WTC11 (cell line): ENCODE data around the gene CX3CL1. TPM values are rescaled to one million over a fixed set of nuclear protein-coding genes. Genes with fewer than 3 reads are reported as not detected.

ENCODE experiments used
- ATAC-seq: fragments of 200-7000 bp; cut with Tn5 transposase; 2 replicates; pipeline ENCODE4 v1.10.0; 2021; ENCODE audit warnings: mild to moderate bottlenecking, moderate library complexity
- CTCF ChIA-PET: fragments of 300-600 bp; sonication (Branson Sonifier 250); formaldehyde crosslinking; loops from one replicate; lab custom pipeline; 2021; ENCODE audit warnings: antibody characterized with exemption; lab: Charles Lee
- POLR2A ChIA-PET: fragments of 350-600 bp; sonication (Branson Sonifier 250); formaldehyde crosslinking; loops from one replicate; lab custom pipeline; 2021; ENCODE audit warnings: antibody characterized with exemption; lab: Charles Lee
- DNase-seq: peaks from one replicate; pipeline ENCODE4 v3.0.0; 2021; ENCODE audit warnings: low spot score
- H3K27ac Mint-ChIP-seq: 2 replicates; pipeline ENCODE4 v1.8.0; 2021; ENCODE audit warnings: mixed read lengths
- H3K27me3 Mint-ChIP-seq: 2 replicates; pipeline ENCODE4 v1.8.0; 2021; ENCODE audit warnings: low read depth, mild to moderate bottlenecking, moderate library complexity, mixed read lengths
- H3K36me3 Mint-ChIP-seq: 2 replicates; pipeline ENCODE4 v1.8.0; 2021; ENCODE audit warnings: mixed read lengths
- H3K4me1 Mint-ChIP-seq: 2 replicates; pipeline ENCODE4 v1.8.0; 2022; ENCODE audit warnings: mixed read lengths
- H3K4me3 Mint-ChIP-seq: 2 replicates; pipeline ENCODE4 v1.8.0; 2021; ENCODE audit warnings: mild to moderate bottlenecking, moderate library complexity, mixed read lengths
- H3K9me3 Mint-ChIP-seq: 2 replicates; pipeline ENCODE4 v1.8.0; 2021; ENCODE audit warnings: mixed read lengths
- FOXJ3 ChIP-seq: sonication (generic); formaldehyde crosslinking; IDR thresholded peaks from 2 replicates; pipeline ENCODE4 v1.9.0; 2021; ENCODE audit warnings: missing genetic modification reagents, mild to moderate bottlenecking, borderline replicate concordance
- RELA ChIP-seq: sonication (generic); formaldehyde crosslinking; IDR thresholded peaks from 2 replicates; pipeline ENCODE4 v1.8.1; 2022; ENCODE audit warnings: missing genetic modification reagents, mild to moderate bottlenecking, borderline replicate concordance
- SP1 ChIP-seq: sonication (generic); formaldehyde crosslinking; conservative IDR thresholded peaks from 2 replicates; pipeline ENCODE4 v1.8.1; 2022; ENCODE audit warnings: missing genetic modification reagents
- ZNF317 ChIP-seq: sonication (generic); formaldehyde crosslinking; IDR thresholded peaks from 2 replicates; pipeline ENCODE4 v1.8.1; 2023; ENCODE audit warnings: low read depth, mild to moderate bottlenecking, moderate library complexity, missing genetic modification reagents, borderline replicate concordance
- ZNF416 ChIP-seq: fragments of 250-450 bp; sonication (Bioruptor Pico); IDR thresholded peaks from 2 replicates; pipeline ENCODE4 v1.9.0; 2021; ENCODE audit warnings: mild to moderate bottlenecking, inconsistent platforms
- total RNA-seq: library from RNA; stranded (reverse); gene quantifications from 3 replicates; pipeline ENCODE4 v1.2.3, GENCODE V29; 2021
- TF ChIP-seq, protein P1 (sequence below): sonication (generic); formaldehyde crosslinking; IDR thresholded peaks from 2 replicates; pipeline ENCODE4 v1.8.1; 2023; ENCODE audit warnings: mild to moderate bottlenecking, missing genetic modification reagents, borderline replicate concordance
- TF ChIP-seq, protein P2 (sequence below): sonication (generic); formaldehyde crosslinking; IDR thresholded peaks from 2 replicates; pipeline ENCODE4 v1.8.0; 2022; ENCODE audit warnings: mild to moderate bottlenecking, missing genetic modification reagents
- TF ChIP-seq, protein P3 (sequence below): sonication (generic); formaldehyde crosslinking; IDR thresholded peaks from 2 replicates; pipeline ENCODE4 v1.8.1; 2023; ENCODE audit warnings: mild to moderate bottlenecking, missing genetic modification reagents, moderate library complexity
- TF ChIP-seq, protein P4 (sequence below): sonication (generic); formaldehyde crosslinking; IDR thresholded peaks from 2 replicates; pipeline ENCODE4 v1.8.0; 2022; ENCODE audit warnings: missing genetic modification reagents
- TF ChIP-seq, protein P5 (sequence below): sonication (generic); formaldehyde crosslinking; IDR thresholded peaks from 2 replicates; pipeline ENCODE4 v1.8.0; 2023; ENCODE audit warnings: missing genetic modification reagents
- TF ChIP-seq, protein P6 (sequence below): fragments of 250-450 bp; sonication (Bioruptor Pico); IDR thresholded peaks from 2 replicates; pipeline ENCODE4 v1.9.0; 2021; ENCODE audit warnings: moderate library complexity, mild to moderate bottlenecking, inconsistent platforms, borderline replicate concordance
- TF ChIP-seq, protein P7 (sequence below): fragments of 250-450 bp; sonication (Bioruptor Pico); IDR thresholded peaks from 2 replicates; pipeline ENCODE4 v1.9.0; 2021; ENCODE audit warnings: mild to moderate bottlenecking
- TF ChIP-seq, protein P8 (sequence below): fragments of 250-450 bp; sonication (Bioruptor Pico); conservative IDR thresholded peaks from 2 replicates; pipeline ENCODE4 v1.9.0; 2021; ENCODE audit warnings: mild to moderate bottlenecking
- TF ChIP-seq, protein P9 (sequence below): sonication (generic); formaldehyde crosslinking; IDR thresholded peaks from 2 replicates; pipeline ENCODE4 v1.8.1; 2023; ENCODE audit warnings: mild to moderate bottlenecking, moderate library complexity, missing genetic modification reagents

The CX3CL1 gene
- total RNA-seq, 1 experiment from 2014 or later, result 1.2 TPM

DNA sequence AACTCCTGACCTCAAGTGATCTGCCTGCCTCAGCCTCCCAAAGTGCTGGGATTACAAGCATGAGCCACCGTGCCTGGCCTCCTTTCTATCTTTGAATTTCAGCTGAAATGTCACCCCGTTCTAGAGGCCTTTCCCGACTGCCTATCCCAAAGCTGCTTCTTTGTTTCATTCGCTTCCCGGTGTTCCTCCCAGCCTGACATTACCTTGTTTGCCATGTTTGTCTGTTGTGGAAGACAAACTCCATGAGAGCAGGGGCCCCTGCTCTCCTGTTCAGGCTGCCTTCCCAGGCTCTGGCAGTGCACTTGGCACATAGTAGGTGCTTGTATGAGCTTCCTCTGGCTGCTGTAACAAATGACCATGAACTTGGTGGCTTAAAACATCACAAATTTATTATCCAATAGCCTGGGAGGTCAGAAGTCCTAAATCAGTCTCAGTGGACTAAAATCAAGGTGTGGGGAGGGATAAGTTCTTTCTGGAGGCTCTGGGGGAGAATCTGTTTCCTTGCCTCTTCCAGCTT is 16.3 kb upstream of the CX3CL1 start (continued):
- TF ChIP-seq, protein P1, sequence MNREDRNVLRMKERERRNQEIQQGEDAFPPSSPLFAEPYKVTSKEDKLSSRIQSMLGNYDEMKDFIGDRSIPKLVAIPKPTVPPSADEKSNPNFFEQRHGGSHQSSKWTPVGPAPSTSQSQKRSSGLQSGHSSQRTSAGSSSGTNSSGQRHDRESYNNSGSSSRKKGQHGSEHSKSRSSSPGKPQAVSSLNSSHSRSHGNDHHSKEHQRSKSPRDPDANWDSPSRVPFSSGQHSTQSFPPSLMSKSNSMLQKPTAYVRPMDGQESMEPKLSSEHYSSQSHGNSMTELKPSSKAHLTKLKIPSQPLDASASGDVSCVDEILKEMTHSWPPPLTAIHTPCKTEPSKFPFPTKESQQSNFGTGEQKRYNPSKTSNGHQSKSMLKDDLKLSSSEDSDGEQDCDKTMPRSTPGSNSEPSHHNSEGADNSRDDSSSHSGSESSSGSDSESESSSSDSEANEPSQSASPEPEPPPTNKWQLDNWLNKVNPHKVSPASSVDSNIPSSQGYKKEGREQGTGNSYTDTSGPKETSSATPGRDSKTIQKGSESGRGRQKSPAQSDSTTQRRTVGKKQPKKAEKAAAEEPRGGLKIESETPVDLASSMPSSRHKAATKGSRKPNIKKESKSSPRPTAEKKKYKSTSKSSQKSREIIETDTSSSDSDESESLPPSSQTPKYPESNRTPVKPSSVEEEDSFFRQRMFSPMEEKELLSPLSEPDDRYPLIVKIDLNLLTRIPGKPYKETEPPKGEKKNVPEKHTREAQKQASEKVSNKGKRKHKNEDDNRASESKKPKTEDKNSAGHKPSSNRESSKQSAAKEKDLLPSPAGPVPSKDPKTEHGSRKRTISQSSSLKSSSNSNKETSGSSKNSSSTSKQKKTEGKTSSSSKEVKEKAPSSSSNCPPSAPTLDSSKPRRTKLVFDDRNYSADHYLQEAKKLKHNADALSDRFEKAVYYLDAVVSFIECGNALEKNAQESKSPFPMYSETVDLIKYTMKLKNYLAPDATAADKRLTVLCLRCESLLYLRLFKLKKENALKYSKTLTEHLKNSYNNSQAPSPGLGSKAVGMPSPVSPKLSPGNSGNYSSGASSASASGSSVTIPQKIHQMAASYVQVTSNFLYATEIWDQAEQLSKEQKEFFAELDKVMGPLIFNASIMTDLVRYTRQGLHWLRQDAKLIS (CRISPR knock-in tag), result no peak
- TF ChIP-seq ZNF416 (CRISPR knock-in tag), result no peak
- TF ChIP-seq, protein P2, sequence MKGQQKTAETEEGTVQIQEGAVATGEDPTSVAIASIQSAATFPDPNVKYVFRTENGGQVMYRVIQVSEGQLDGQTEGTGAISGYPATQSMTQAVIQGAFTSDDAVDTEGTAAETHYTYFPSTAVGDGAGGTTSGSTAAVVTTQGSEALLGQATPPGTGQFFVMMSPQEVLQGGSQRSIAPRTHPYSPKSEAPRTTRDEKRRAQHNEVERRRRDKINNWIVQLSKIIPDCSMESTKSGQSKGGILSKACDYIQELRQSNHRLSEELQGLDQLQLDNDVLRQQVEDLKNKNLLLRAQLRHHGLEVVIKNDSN (CRISPR knock-in tag), result no peak
- TF ChIP-seq, protein P3, sequence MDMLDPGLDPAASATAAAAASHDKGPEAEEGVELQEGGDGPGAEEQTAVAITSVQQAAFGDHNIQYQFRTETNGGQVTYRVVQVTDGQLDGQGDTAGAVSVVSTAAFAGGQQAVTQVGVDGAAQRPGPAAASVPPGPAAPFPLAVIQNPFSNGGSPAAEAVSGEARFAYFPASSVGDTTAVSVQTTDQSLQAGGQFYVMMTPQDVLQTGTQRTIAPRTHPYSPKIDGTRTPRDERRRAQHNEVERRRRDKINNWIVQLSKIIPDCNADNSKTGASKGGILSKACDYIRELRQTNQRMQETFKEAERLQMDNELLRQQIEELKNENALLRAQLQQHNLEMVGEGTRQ (CRISPR knock-in tag), result no peak
- no peak for TF ChIP-seq FOXJ3 (CRISPR knock-in tag)
- TF ChIP-seq, protein P4, sequence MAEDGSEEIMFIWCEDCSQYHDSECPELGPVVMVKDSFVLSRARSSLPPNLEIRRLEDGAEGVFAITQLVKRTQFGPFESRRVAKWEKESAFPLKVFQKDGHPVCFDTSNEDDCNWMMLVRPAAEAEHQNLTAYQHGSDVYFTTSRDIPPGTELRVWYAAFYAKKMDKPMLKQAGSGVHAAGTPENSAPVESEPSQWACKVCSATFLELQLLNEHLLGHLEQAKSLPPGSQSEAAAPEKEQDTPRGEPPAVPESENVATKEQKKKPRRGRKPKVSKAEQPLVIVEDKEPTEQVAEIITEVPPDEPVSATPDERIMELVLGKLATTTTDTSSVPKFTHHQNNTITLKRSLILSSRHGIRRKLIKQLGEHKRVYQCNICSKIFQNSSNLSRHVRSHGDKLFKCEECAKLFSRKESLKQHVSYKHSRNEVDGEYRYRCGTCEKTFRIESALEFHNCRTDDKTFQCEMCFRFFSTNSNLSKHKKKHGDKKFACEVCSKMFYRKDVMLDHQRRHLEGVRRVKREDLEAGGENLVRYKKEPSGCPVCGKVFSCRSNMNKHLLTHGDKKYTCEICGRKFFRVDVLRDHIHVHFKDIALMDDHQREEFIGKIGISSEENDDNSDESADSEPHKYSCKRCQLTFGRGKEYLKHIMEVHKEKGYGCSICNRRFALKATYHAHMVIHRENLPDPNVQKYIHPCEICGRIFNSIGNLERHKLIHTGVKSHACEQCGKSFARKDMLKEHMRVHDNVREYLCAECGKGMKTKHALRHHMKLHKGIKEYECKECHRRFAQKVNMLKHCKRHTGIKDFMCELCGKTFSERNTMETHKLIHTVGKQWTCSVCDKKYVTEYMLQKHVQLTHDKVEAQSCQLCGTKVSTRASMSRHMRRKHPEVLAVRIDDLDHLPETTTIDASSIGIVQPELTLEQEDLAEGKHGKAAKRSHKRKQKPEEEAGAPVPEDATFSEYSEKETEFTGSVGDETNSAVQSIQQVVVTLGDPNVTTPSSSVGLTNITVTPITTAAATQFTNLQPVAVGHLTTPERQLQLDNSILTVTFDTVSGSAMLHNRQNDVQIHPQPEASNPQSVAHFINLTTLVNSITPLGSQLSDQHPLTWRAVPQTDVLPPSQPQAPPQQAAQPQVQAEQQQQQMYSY (CRISPR knock-in tag), result no peak
- TF ChIP-seq, protein P5, sequence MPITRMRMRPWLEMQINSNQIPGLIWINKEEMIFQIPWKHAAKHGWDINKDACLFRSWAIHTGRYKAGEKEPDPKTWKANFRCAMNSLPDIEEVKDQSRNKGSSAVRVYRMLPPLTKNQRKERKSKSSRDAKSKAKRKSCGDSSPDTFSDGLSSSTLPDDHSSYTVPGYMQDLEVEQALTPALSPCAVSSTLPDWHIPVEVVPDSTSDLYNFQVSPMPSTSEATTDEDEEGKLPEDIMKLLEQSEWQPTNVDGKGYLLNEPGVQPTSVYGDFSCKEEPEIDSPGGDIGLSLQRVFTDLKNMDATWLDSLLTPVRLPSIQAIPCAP (CRISPR knock-in tag), result no peak

DNA sequence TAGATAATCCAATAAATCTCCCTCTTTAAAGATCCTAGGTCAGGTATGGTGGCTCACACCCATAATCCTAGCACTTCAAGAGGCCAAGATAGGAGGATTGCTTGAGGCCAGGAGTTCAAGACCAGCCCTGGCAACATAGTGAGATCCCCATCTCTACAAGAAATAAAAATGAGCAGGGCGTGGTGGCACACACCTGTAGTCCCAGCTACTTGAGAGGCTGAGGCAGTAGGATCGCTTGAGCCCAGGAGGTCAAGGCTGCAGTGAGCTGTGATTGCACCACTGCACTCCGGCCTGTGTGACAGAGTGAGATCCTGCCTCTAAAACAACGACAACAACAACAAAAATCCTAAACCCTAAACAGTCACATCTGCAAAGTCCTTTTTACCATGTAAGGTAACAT is 15.7 kb upstream of the CX3CL1 start:
- H3K4me3 Mint-ChIP-seq, result no peak overlapping the region
- no peaks in the 10 kb centered on the region for H3K36me3 Mint-ChIP-seq
- ChIA-PET POLR2A (no interaction called here), CTCF (no interaction called here)
- no peak overlapping the region for H3K27ac Mint-ChIP-seq
- ATAC-seq (no peak), DNase-seq (no peak)
- no peaks in the 10 kb centered on the region for H3K9me3 Mint-ChIP-seq
- H3K27me3 Mint-ChIP-seq, result no peaks in the 10 kb centered on the region; the same call in 1 of the 2 replicates
- no peaks in the 10 kb centered on the region; the same call in 1 of the 2 replicates for H3K4me1 Mint-ChIP-seq
- TF ChIP-seq, protein P6, sequence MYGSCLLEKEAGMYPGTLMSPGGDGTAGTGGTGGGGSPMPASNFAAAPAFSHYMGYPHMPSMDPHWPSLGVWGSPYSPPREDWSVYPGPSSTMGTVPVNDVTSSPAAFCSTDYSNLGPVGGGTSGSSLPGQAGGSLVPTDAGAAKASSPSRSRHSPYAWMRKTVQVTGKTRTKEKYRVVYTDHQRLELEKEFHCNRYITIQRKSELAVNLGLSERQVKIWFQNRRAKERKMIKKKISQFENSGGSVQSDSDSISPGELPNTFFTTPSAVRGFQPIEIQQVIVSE, result no peak
- TF ChIP-seq ZNF317 (no peak), RELA (CRISPR knock-in tag) (no peak), SP1 (CRISPR knock-in tag) (no peak)
- TF ChIP-seq, protein P7, sequence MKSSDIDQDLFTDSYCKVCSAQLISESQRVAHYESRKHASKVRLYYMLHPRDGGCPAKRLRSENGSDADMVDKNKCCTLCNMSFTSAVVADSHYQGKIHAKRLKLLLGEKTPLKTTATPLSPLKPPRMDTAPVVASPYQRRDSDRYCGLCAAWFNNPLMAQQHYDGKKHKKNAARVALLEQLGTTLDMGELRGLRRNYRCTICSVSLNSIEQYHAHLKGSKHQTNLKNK (CRISPR knock-in tag), result no peak
- TF ChIP-seq, protein P8, sequence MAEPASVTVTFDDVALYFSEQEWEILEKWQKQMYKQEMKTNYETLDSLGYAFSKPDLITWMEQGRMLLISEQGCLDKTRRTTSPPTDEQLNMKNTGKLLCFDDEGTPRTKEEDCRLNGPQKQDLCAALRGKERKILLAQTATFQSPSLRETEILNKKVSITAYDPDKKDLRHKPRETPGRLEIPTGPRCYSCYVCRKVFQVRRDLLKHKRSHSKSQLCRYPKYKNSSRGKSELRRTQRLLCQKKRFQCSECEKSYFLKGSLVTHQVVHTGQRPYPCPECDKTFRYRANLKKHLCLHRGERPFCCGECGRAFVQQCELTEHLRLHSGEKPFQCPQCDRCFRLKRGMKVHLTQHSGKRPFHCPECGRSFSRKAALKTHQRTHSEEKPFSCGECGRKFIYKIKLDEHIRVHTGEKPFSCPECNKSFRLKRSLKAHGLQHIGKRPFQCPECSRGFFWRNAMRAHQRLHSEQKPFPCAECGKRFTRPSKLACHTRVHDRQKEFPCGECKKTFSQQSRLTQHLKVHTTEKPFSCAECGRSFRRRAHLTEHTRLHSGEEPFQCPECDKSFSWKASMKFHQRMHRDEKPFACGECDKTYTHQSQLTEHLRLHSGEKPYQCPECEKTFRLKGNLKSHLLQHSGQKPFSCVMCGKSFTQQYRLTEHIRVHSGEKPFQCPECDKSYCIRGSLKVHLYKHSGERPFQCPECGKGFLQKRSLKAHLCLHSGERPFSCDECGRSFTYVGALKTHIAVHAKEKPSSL, result no peak
- TF ChIP-seq, protein P9, sequence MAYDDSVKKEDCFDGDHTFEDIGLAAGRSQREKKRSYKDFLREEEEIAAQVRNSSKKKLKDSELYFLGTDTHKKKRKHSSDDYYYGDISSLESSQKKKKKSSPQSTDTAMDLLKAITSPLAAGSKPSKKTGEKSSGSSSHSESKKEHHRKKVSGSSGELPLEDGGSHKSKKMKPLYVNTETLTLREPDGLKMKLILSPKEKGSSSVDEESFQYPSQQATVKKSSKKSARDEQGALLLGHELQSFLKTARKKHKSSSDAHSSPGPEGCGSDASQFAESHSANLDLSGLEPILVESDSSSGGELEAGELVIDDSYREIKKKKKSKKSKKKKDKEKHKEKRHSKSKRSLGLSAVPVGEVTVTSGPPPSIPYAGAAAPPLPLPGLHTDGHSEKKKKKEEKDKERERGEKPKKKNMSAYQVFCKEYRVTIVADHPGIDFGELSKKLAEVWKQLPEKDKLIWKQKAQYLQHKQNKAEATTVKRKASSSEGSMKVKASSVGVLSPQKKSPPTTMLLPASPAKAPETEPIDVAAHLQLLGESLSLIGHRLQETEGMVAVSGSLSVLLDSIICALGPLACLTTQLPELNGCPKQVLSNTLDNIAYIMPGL, result no peak
